ENCODE results near the gene LCE3A. TPM values are rescaled to one million over a fixed set of nuclear protein-coding genes. Genes with fewer than 3 reads are reported as not detected.
"Not testable (repeated sequence)": the region's sequence is repeated elsewhere in the genome, so short reads cannot be mapped to it uniquely, and the experiment has no call there.

The LCE3A gene
- total RNA-seq = not detected

- DNase-seq = no peak
Measured at GRCh38 chr1:152622803-152623202, at the start of gene LCE3A. LCE3A (minus strand) TSS chr1:152623103; CDS start chr1:152623103, 0 bp downstream.

GRCh38 chr1:152667648-152668047 is 44.7 kb upstream of the LCE3A start:
- no peak for DNase-seq

- not testable (repeated sequence) for DNase-seq
Measured at GRCh38 chr1:152666171-152666570, 43.3 kb upstream of the LCE3A start.

- no peak for DNase-seq
Measured at GRCh38 chr1:152663098-152663497, 40.2 kb upstream of the LCE3A start, which contains the start of gene LCE2D. LCE2D (plus strand) TSS chr1:152663380; CDS start chr1:152664106, 726 bp downstream.

- no peak for DNase-seq
Measured at GRCh38 chr1:152658649-152659048, 35.7 kb upstream of the LCE3A start.

- DNase-seq = no peak
Measured at GRCh38 chr1:152657677-152658076, 34.8 kb upstream of the LCE3A start.

- DNase-seq = no peak
Measured at GRCh38 chr1:152656459-152656858, 33.6 kb upstream of the LCE3A start.

- no peak for DNase-seq
Measured at GRCh38 chr1:152654110-152654509, 31.2 kb upstream of the LCE3A start.

GRCh38 chr1:152646656-152647055 is 23.8 kb upstream of the LCE3A start:
- DNase-seq = no peak

- no peak for DNase-seq
Measured at GRCh38 chr1:152645146-152645545, 22.2 kb upstream of the LCE3A start.

GRCh38 chr1:152643945-152644344 is 21.0 kb upstream of the LCE3A start:
- no peak for DNase-seq

GRCh38 chr1:152640351-152640750 is 17.4 kb upstream of the LCE3A start:
- no peak for DNase-seq

- DNase-seq = no peak
Measured at GRCh38 chr1:152630596-152630995, 7.7 kb upstream of the LCE3A start.

GRCh38 chr1:152626744-152627143 is 3.8 kb upstream of the LCE3A start:
- DNase-seq = no peak

- DNase-seq = no peak
Measured at GRCh38 chr1:152623203-152623844, 421 bp upstream of the LCE3A start.

GRCh38 chr1:152621993-152622392 is 910 bp downstream of the LCE3A start:
- no peak for DNase-seq

- no peak for DNase-seq
Measured at GRCh38 chr1:152613511-152613910, 9.4 kb downstream of the LCE3A start, which contains the start of gene LCE3B. LCE3B (plus strand) TSS chr1:152613811; CDS start chr1:152613811, 0 bp downstream.

- no peak for DNase-seq
Measured at GRCh38 chr1:152599934-152600333, 23.0 kb downstream of the LCE3A start, which contains the start of gene LCE3C. LCE3C (plus strand) TSS chr1:152600234; CDS start chr1:152600732, 498 bp downstream.

- no peak for DNase-seq
Measured at GRCh38 chr1:152596986-152597385, 25.9 kb downstream of the LCE3A start.

- no peak for DNase-seq
Measured at GRCh38 chr1:152585586-152585985, 37.3 kb downstream of the LCE3A start.

GRCh38 chr1:152582647-152583046 is 40.3 kb downstream of the LCE3A start:
- no peak for DNase-seq

- no peak for DNase-seq
Measured at GRCh38 chr1:152580433-152580832, 42.5 kb downstream of the LCE3A start, which contains the start of gene LCE3D. LCE3D (minus strand) TSS chr1:152580516; CDS start chr1:152579936, 580 bp downstream.

- not testable (repeated sequence) for DNase-seq
Measured at GRCh38 chr1:152579526-152579925, 43.4 kb downstream of the LCE3A start.

GRCh38 chr1:152577168-152577567 is 45.7 kb downstream of the LCE3A start:
- DNase-seq = no peak

Measured in skin of body (tissue), 2 donors.